GM12878 (cell line): Measurements from ENCODE around the gene B3GALT6. TPM values are rescaled to one million over a fixed set of nuclear protein-coding genes. Genes with fewer than 3 reads are reported as not detected.

Experiments
- ATAC-seq: fragments of 200-7000 bp; cut with Tn5 transposase; 3 replicates; pipeline ENCODE4 v1.9.1; 2020; ENCODE audit warnings: mild to moderate bottlenecking, moderate library complexity
- BruUV-seq: library from RNA; stranded (reverse); fragments of 400-500 nt; replicated peaks from 2 replicates; lab custom pipeline; 2021; lab: Mats Ljungman, UMichigan
- CTCF ChIA-PET: fragments of 300-600 bp; sonication (Branson Sonifier 250); formaldehyde crosslinking; extraction: SDS; loops from one replicate; lab custom pipeline; 2021; ENCODE audit warnings: inconsistent platforms; lab: Yijun Ruan, JAX
- POLR2A ChIA-PET: fragments of 350-600 bp; formaldehyde crosslinking; extraction: SDS; loops from one replicate; lab custom pipeline; 2021; ENCODE audit warnings: inconsistent platforms; lab: Charles Lee
- RAD21 ChIA-PET: fragments of 300-600 bp; sonication (Branson Sonifier 250); formaldehyde crosslinking; loops from one replicate; lab custom pipeline; 2023; ENCODE audit warnings: antibody characterized with exemption; ENCODE audit not compliant: unreplicated experiment; lab: Charles Lee
- SMC1A ChIA-PET: fragments of 300-600 bp; sonication (Branson Sonifier 250); formaldehyde crosslinking; loops from one replicate; lab custom pipeline; 2023; ENCODE audit not compliant: unreplicated experiment, uncharacterized antibody; lab: Charles Lee
- DNase-seq: peaks from one replicate; pipeline ENCODE4 v3.0.0-alpha.2; 2011; ENCODE audit warnings: low read depth, low spot score
- FAIRE-seq: peaks from 3 replicates; lab custom pipeline; 2011; peaks lifted over from hg19 to GRCh38; lab: Jason Lieb, UNC
- H2AFZ ChIP-seq: 2 replicates; pipeline ENCODE4 v1.6.0; 2011; ENCODE audit warnings: low read depth, low read length, control low read depth; ENCODE audit not compliant: control insufficient read depth
- H3K27ac ChIP-seq: 2 replicates; pipeline ENCODE4 v1.5.1; 2011; ENCODE audit warnings: control low read depth; ENCODE audit not compliant: control insufficient read depth, insufficient read depth
- H3K27me3 ChIP-seq, 2 experiments: replicated peaks in 1 of 2; 2 replicates each; pipeline versions ENCODE4 v1.6.0 to v1.6.1; 2011; ENCODE audit warnings: low read length in 1 of 2; ENCODE audit not compliant: control insufficient read depth in 2 of 2, insufficient read depth in 2 of 2
- H3K36me3 ChIP-seq, 2 experiments: 2 replicates each; pipeline ENCODE4 v1.5.1; 2011; ENCODE audit warnings: low read length in 1 of 2; ENCODE audit not compliant: control insufficient read depth in 2 of 2, insufficient read depth in 2 of 2
- H3K4me1 ChIP-seq: 2 replicates; pipeline ENCODE4 v1.6.1; 2011; ENCODE audit warnings: mild to moderate bottlenecking, low read length, moderate library complexity, mixed read lengths; ENCODE audit not compliant: control insufficient read depth, insufficient read depth
- H3K4me2 ChIP-seq: 2 replicates; pipeline ENCODE4 v1.6.0; 2011; ENCODE audit warnings: control low read depth; ENCODE audit not compliant: control insufficient read depth, insufficient read depth
- H3K4me3 ChIP-seq: fragments of 200-600 bp; sonication (generic); 2 replicates; pipeline ENCODE4 v1.5.1; 2016
- H3K79me2 ChIP-seq: 2 replicates; pipeline ENCODE4 v1.6.0; 2011; ENCODE audit warnings: low read length; ENCODE audit not compliant: control insufficient read depth, insufficient read depth
- H3K9ac ChIP-seq: 2 replicates; pipeline ENCODE4 v1.8.0; 2011; ENCODE audit warnings: low read length, control low read depth, mixed read lengths; ENCODE audit not compliant: control insufficient read depth, insufficient read depth
- H3K9me3 ChIP-seq: replicated peaks from 3 replicates; pipeline ENCODE4 v1.5.1; 2011; ENCODE audit warnings: mild to moderate bottlenecking, low read length; ENCODE audit not compliant: control insufficient read depth, insufficient read depth
- H4K20me1 ChIP-seq: 2 replicates; pipeline ENCODE4 v1.6.0; 2011; ENCODE audit not compliant: control insufficient read depth, insufficient read depth
- ASH2L ChIP-seq: fragments of 300-600, 200-600 bp; sonication (generic); IDR thresholded peaks from 2 replicates; pipeline ENCODE4 v1.6.1; 2017; ENCODE audit warnings: low read depth, mild to moderate bottlenecking, borderline replicate concordance
- CREM ChIP-seq: IDR thresholded peaks from 2 replicates; pipeline ENCODE4 v1.6.1; 2014; ENCODE audit warnings: antibody characterized with exemption, low read depth
- EED ChIP-seq: sonication (generic); IDR thresholded peaks from 2 replicates; pipeline ENCODE4 v1.6.1; 2016; ENCODE audit warnings: antibody characterized with exemption, low read depth
- GATAD2B ChIP-seq: fragments of 450-650 bp; conservative IDR thresholded peaks from 2 replicates; pipeline ENCODE4 v1.6.1; 2017; ENCODE audit warnings: low read depth, mild to moderate bottlenecking, moderate library complexity
- HDAC2 ChIP-seq: fragments of 200-600 bp; sonication (generic); IDR thresholded peaks from 2 replicates; pipeline ENCODE4 v1.6.1; 2017
- HDGF ChIP-seq: fragments of 450-650 bp; IDR thresholded peaks from 2 replicates; pipeline ENCODE4 v1.6.1; 2016; ENCODE audit warnings: antibody characterized with exemption
- IKZF2 ChIP-seq, 2 experiments: fragments of 450-650 bp; IDR thresholded peaks; 2 replicates each; pipeline ENCODE4 v1.6.1; 2017; ENCODE audit warnings: mild to moderate bottlenecking in 2 of 2, moderate library complexity in 2 of 2
- MYC ChIP-seq: IDR thresholded peaks from 2 replicates; pipeline ENCODE4 v1.6.1; 2011; ENCODE audit warnings: mild to moderate bottlenecking, low read length, moderate library complexity, inconsistent platforms; ENCODE audit not compliant: insufficient read depth, insufficient replicate concordance, insufficient read length, severe bottlenecking
- NFIC ChIP-seq: IDR thresholded peaks from 2 replicates; pipeline ENCODE4 v1.6.1; 2012; ENCODE audit warnings: low read depth, mild to moderate bottlenecking, inconsistent platforms, low read length, moderate library complexity
- NR2C1 ChIP-seq: fragments of 450-650 bp; IDR thresholded peaks from 2 replicates; pipeline ENCODE4 v1.6.1; 2017; ENCODE audit warnings: antibody characterized with exemption, mild to moderate bottlenecking, moderate library complexity
- NRF1 ChIP-seq: conservative IDR thresholded peaks from 2 replicates; pipeline ENCODE4 v1.6.1; 2011; ENCODE audit warnings: mild to moderate bottlenecking, low read depth, low read length, improper control_type of control experiment
- TCF7 ChIP-seq: IDR thresholded peaks from 2 replicates; pipeline ENCODE4 v1.6.1; 2014; ENCODE audit warnings: antibody characterized with exemption, borderline replicate concordance
- WRNIP1 ChIP-seq: IDR thresholded peaks from 2 replicates; pipeline ENCODE4 v1.6.1; 2011; ENCODE audit warnings: low read depth, low read length, improper control_type of control experiment, borderline replicate concordance
- ZNF24 ChIP-seq: fragments of 450-650 bp; IDR thresholded peaks from 2 replicates; pipeline ENCODE4 v1.6.1; 2017; ENCODE audit warnings: antibody characterized with exemption, mild to moderate bottlenecking
- ZNF384 ChIP-seq: IDR thresholded peaks from 2 replicates; pipeline ENCODE4 v1.6.1; 2012; ENCODE audit warnings: low read depth, mild to moderate bottlenecking, low read length, improper control_type of control experiment, borderline replicate concordance
- WGBS: methylation state at CpG from one replicate; pipeline ENCODE4 v1.1.6; 2016; ENCODE audit warnings: low lambda C conversion rate; ENCODE audit not compliant: insufficient replicate concordance, insufficient coverage; ENCODE audit errors: missing lambda C conversion rate; 5-methylcytosine and 5-hydroxymethylcytosine counted together
- in situ Hi-C: fragments of 300-500 bp; cut with MboI; formaldehyde crosslinking; loops from 9 replicates; pipeline ENCODE4 v1.14.3; 2018; ENCODE audit warnings: mixed read lengths
- intact Hi-C: fragments of 100-400 bp; cut with micrococcal nuclease; formaldehyde crosslinking; loops from one replicate; pipeline ENCODE4 v1.14.2; 2022; ENCODE audit not compliant: unreplicated experiment
- polyA plus RNA-seq, 11 experiments: library from polyadenylated mRNA; depleted of rRNA in 4 of 11; unstranded in 6 of 11; stranded (reverse) in 5 of 11; fragments of >200 nt; fragmentation: Nextera tagmentation in 4 of 11; fragmentation: Illumina TruSeq in 1 of 11; extraction: Ambion mirVana in 4 of 11; extraction: Trizol in 1 of 11; gene quantifications; 1 replicate in 1 of 11; 2 replicates in 10 of 11; pipeline versions ENCODE4 v1.2.1 to v1.2.3, GENCODE V29; 2011 to 2016; ENCODE audit warnings: inconsistent platforms in 2 of 11, missing spikeins in 2 of 11, low read depth in 1 of 11
- total RNA-seq, 4 experiments: library from RNA; depleted of rRNA in 3 of 4; stranded (reverse); fragments of >200 nt in 3 of 4; fragmentation: Illumina TruSeq in 1 of 4; extraction: Trizol in 1 of 4; gene quantifications; 2 replicates each; pipeline versions ENCODE4 v1.2.1 to v1.2.3, GENCODE V29; 2013 to 2021
- TF ChIP-seq, protein P1 (sequence below): IDR thresholded peaks from 2 replicates; pipeline ENCODE4 v1.6.1; 2011; ENCODE audit warnings: low read depth, low read length, improper control_type of control experiment, borderline replicate concordance
- TF ChIP-seq, protein P2 (sequence below): fragments of 450-650 bp; IDR thresholded peaks from 2 replicates; pipeline ENCODE4 v1.6.1; 2017; ENCODE audit warnings: low read depth, mild to moderate bottlenecking, moderate library complexity
- TF ChIP-seq, protein P3 (sequence below): fragments of 450-650 bp; IDR thresholded peaks from 2 replicates; pipeline ENCODE4 v1.6.1; 2017; ENCODE audit warnings: mild to moderate bottlenecking, moderate library complexity

B3GALT6 gene
- total and polyA plus RNA-seq, 10 of the 15 experiments (the other 5 are each of a cell fraction or from before 2014, with no cell fraction given) = 0.53 to 20.8 (median 4.5) TPM

DNA sequence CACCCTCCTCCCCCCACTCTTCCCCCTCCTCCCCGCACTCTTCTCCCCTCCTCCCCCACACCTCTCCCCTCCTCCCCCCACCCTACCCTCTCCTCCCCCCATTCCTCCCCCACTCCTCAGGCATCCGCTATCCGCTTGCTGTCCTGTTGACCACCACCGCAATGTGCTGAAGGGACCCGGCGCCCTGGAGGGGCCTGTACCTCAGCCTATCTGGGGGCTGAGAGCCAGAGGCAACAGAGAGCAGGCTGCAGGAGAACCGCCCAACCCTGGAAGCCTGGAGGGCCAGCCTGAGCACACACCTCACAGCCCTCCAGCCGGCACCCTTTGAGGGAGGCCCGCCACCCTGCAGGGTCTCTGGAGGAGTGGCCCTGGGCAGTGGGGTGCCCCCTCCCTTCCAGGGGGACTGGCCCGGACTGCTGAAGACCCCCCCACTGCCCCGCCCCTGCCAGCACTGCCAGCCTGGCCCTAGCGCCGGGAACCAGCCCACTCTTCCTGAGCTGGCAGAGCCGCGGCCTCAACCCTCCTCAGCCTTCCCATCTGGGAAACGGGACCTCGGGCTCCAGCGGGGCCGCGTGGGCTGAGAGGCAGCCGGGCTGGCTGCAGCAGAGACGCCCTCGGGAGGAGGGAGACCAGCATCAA lies 13.3 kb downstream of the B3GALT6 start:
- Histone ChIP-seq H2AFZ (no peak overlapping the region), H3K9me3 (no peaks in the 10 kb centered on the region), H3K4me3 (no peak overlapping the region), H3K4me1 (no peaks in the 10 kb centered on the region; the same call in 1 of the 2 replicates), H4K20me1 (no peaks in the 10 kb centered on the region), H3K4me2 (no peak overlapping the region), H3K9ac (no peak overlapping the region), H3K27me3 (peaks cover 1 to 5% of the 10 kb centered on the region in 2 experiments; a peak in 3 of 4 replicates), H3K27ac (no peak overlapping the region), H3K36me3 (no peaks in the 10 kb centered on the region), H3K79me2 (no peaks in the 10 kb centered on the region)
- ChIA-PET POLR2A (no interaction called here), SMC1A (no interaction called here), CTCF (no interaction called here), RAD21 (no interaction called here)
- intact Hi-C loops (no loop called here), in situ Hi-C loops (no loop called here)
- DNase-seq (no peak), ATAC-seq (no peak), FAIRE-seq (no peak)
- WGBS = 68% methylated on average over 20 of the region's 23 CpGs
- no TSS peak for BruUV-seq
- TF ChIP-seq WRNIP1 (no peak), NRF1 (no peak), GATAD2B (no peak), NR2C1 (no peak), HDGF (no peak), IKZF2 (IDR thresholded peaks at IDR 0.05) (no peak), NFIC (no peak), ZNF384 (no peak), MYC (no peak), CREM (no peak), HDAC2 (no peak), ZNF24 (no peak), ASH2L (no peak), TCF7 (no peak), EED (no peak)
- TF ChIP-seq, protein P1, sequence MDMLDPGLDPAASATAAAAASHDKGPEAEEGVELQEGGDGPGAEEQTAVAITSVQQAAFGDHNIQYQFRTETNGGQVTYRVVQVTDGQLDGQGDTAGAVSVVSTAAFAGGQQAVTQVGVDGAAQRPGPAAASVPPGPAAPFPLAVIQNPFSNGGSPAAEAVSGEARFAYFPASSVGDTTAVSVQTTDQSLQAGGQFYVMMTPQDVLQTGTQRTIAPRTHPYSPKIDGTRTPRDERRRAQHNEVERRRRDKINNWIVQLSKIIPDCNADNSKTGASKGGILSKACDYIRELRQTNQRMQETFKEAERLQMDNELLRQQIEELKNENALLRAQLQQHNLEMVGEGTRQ = no peak
- TF ChIP-seq, protein P2, sequence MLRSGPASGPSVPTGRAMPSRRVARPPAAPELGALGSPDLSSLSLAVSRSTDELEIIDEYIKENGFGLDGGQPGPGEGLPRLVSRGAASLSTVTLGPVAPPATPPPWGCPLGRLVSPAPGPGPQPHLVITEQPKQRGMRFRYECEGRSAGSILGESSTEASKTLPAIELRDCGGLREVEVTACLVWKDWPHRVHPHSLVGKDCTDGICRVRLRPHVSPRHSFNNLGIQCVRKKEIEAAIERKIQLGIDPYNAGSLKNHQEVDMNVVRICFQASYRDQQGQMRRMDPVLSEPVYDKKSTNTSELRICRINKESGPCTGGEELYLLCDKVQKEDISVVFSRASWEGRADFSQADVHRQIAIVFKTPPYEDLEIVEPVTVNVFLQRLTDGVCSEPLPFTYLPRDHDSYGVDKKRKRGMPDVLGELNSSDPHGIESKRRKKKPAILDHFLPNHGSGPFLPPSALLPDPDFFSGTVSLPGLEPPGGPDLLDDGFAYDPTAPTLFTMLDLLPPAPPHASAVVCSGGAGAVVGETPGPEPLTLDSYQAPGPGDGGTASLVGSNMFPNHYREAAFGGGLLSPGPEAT = no peak
- TF ChIP-seq, protein P3, sequence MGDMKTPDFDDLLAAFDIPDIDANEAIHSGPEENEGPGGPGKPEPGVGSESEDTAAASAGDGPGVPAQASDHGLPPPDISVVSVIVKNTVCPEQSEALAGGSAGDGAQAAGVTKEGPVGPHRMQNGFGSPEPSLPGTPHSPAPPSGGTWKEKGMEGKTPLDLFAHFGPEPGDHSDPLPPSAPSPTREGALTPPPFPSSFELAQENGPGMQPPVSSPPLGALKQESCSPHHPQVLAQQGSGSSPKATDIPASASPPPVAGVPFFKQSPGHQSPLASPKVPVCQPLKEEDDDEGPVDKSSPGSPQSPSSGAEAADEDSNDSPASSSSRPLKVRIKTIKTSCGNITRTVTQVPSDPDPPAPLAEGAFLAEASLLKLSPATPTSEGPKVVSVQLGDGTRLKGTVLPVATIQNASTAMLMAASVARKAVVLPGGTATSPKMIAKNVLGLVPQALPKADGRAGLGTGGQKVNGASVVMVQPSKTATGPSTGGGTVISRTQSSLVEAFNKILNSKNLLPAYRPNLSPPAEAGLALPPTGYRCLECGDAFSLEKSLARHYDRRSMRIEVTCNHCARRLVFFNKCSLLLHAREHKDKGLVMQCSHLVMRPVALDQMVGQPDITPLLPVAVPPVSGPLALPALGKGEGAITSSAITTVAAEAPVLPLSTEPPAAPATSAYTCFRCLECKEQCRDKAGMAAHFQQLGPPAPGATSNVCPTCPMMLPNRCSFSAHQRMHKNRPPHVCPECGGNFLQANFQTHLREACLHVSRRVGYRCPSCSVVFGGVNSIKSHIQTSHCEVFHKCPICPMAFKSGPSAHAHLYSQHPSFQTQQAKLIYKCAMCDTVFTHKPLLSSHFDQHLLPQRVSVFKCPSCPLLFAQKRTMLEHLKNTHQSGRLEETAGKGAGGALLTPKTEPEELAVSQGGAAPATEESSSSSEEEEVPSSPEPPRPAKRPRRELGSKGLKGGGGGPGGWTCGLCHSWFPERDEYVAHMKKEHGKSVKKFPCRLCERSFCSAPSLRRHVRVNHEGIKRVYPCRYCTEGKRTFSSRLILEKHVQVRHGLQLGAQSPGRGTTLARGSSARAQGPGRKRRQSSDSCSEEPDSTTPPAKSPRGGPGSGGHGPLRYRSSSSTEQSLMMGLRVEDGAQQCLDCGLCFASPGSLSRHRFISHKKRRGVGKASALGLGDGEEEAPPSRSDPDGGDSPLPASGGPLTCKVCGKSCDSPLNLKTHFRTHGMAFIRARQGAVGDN = no peak
